ENCODE data around the gene TMOD1. TPM values are rescaled to one million over a fixed set of nuclear protein-coding genes. Genes with fewer than 3 reads are reported as not detected.
A peak's percentile ranks its signal among the peaks of the same experiment; 100 is the strongest.

The TMOD1 gene
- total and polyA plus RNA-seq, 9 of the 15 experiments (the other 6 are each of a cell fraction or from before 2014, with no cell fraction given), result 7.1 to 41.2 (median 14.2) TPM

DNA sequence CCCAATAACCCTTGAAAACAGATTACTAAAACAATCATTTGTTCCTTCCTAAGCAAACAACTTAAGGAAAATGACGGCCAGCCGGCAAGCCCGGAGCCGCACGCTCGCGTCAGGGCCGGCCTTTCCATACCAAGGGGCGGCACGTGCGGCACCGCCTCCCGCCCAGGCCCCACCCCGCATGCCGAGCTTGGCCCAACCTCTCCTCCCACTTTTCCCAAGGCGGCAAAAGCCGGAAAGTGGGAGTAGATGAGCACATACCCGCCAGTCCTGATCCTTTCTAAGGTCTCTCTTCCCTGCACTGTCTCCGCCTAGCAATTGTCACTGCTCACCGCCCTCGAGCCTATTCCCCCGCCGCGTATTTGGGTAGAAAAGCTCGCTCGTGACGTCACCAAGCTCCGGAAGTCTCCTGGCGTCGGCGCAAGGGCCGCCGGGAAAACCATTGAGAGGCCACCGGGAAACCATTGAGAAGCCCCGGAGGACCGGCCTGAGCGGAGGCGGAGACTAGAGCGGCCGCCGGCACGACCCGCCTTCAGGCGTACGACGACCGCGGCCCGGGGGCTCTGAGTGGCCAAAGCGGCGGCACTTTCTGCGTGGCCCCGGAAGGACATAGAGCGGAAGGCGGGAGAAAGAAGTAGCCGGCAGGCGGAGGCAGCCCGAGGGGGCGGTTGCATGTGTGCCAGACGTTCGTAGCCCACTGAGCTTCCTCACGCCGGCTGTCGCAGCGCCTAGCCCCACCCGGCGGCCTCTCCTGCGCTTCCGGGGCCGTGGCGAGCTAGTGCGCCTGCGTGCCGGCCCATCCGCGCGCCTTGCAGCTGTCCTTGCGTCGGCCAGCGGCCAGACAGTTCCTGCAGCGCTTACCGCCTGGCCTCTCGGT is 131.8 kb downstream of the TMOD1 start, which contains the start of the genes NCBP1 and TSTD2 (continued):
- TF ChIP-seq ZNF124 (CRISPR knock-in tag; IDR thresholded peaks at IDR 0.05) (no peak), ZNF184 (CRISPR knock-in tag; IDR thresholded peaks at IDR 0.05) (no peak), ZNF57 (CRISPR knock-in tag; IDR thresholded peaks at IDR 0.05) (no peak), ETV1 (tag; conservative IDR thresholded peaks at IDR 0.05; ENCODE audit: low read depth) (peak; percentile 88), FOSL1 (tag; conservative IDR thresholded peaks at IDR 0.05) (no peak; the same call in 1 of the 2 replicates), PHB (CRISPR knock-in tag; IDR thresholded peaks at IDR 0.05) (no peak), HNRNPK (IDR thresholded peaks at IDR 0.05; ENCODE audit: low read depth, low read length, poor library complexity, severe bottlenecking) (peak; percentile 31), FOXJ2 (tag; IDR thresholded peaks at IDR 0.05) (peak; percentile 7; the same call in 1 of the 2 replicates), ZNF764 (CRISPR knock-in tag; IDR thresholded peaks at IDR 0.05; ENCODE audit: low read depth) (no peak), ZNF75A (CRISPR knock-in tag; IDR thresholded peaks at IDR 0.05) (no peak), ARHGAP35 (IDR thresholded peaks at IDR 0.05; ENCODE audit: partially characterized antibody) (no peak)
- TF ChIP-seq, protein P1, sequence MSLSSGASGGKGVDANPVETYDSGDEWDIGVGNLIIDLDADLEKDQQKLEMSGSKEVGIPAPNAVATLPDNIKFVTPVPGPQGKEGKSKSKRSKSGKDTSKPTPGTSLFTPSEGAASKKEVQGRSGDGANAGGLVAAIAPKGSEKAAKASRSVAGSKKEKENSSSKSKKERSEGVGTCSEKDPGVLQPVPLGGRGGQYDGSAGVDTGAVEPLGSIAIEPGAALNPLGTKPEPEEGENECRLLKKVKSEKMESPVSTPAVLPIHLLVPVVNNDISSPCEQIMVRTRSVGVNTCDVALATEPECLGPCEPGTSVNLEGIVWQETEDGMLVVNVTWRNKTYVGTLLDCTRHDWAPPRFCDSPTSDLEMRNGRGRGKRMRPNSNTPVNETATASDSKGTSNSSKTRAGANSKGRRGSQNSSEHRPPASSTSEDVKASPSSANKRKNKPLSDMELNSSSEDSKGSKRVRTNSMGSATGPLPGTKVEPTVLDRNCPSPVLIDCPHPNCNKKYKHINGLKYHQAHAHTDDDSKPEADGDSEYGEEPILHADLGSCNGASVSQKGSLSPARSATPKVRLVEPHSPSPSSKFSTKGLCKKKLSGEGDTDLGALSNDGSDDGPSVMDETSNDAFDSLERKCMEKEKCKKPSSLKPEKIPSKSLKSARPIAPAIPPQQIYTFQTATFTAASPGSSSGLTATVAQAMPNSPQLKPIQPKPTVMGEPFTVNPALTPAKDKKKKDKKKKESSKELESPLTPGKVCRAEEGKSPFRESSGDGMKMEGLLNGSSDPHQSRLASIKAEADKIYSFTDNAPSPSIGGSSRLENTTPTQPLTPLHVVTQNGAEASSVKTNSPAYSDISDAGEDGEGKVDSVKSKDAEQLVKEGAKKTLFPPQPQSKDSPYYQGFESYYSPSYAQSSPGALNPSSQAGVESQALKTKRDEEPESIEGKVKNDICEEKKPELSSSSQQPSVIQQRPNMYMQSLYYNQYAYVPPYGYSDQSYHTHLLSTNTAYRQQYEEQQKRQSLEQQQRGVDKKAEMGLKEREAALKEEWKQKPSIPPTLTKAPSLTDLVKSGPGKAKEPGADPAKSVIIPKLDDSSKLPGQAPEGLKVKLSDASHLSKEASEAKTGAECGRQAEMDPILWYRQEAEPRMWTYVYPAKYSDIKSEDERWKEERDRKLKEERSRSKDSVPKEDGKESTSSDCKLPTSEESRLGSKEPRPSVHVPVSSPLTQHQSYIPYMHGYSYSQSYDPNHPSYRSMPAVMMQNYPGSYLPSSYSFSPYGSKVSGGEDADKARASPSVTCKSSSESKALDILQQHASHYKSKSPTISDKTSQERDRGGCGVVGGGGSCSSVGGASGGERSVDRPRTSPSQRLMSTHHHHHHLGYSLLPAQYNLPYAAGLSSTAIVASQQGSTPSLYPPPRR (CRISPR knock-in tag; IDR thresholded peaks at IDR 0.05; ENCODE audit: borderline replicate concordance), result no peak
- TF ChIP-seq, protein P2, sequence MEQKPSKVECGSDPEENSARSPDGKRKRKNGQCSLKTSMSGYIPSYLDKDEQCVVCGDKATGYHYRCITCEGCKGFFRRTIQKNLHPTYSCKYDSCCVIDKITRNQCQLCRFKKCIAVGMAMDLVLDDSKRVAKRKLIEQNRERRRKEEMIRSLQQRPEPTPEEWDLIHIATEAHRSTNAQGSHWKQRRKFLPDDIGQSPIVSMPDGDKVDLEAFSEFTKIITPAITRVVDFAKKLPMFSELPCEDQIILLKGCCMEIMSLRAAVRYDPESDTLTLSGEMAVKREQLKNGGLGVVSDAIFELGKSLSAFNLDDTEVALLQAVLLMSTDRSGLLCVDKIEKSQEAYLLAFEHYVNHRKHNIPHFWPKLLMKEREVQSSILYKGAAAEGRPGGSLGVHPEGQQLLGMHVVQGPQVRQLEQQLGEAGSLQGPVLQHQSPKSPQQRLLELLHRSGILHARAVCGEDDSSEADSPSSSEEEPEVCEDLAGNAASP (IDR thresholded peaks at IDR 0.05), result no peak
- TF ChIP-seq, protein P3, sequence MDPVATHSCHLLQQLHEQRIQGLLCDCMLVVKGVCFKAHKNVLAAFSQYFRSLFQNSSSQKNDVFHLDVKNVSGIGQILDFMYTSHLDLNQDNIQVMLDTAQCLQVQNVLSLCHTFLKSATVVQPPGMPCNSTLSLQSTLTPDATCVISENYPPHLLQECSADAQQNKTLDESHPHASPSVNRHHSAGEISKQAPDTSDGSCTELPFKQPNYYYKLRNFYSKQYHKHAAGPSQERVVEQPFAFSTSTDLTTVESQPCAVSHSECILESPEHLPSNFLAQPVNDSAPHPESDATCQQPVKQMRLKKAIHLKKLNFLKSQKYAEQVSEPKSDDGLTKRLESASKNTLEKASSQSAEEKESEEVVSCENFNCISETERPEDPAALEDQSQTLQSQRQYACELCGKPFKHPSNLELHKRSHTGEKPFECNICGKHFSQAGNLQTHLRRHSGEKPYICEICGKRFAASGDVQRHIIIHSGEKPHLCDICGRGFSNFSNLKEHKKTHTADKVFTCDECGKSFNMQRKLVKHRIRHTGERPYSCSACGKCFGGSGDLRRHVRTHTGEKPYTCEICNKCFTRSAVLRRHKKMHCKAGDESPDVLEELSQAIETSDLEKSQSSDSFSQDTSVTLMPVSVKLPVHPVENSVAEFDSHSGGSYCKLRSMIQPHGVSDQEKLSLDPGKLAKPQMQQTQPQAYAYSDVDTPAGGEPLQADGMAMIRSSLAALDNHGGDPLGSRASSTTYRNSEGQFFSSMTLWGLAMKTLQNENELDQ (CRISPR knock-in tag; IDR thresholded peaks at IDR 0.05; ENCODE audit: borderline replicate concordance), result no peak; the same call in 1 of the 2 replicates
- TF ChIP-seq, protein P4, sequence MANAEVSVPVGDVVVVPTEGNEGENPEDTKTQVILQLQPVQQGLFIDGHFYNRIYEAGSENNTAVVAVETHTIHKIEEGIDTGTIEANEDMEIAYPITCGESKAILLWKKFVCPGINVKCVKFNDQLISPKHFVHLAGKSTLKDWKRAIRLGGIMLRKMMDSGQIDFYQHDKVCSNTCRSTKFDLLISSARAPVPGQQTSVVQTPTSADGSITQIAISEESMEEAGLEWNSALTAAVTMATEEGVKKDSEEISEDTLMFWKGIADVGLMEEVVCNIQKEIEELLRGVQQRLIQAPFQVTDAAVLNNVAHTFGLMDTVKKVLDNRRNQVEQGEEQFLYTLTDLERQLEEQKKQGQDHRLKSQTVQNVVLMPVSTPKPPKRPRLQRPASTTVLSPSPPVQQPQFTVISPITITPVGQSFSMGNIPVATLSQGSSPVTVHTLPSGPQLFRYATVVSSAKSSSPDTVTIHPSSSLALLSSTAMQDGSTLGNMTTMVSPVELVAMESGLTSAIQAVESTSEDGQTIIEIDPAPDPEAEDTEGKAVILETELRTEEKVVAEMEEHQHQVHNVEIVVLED (CRISPR knock-in tag; IDR thresholded peaks at IDR 0.05), result peak; percentile 85
- TF ChIP-seq, protein P5, sequence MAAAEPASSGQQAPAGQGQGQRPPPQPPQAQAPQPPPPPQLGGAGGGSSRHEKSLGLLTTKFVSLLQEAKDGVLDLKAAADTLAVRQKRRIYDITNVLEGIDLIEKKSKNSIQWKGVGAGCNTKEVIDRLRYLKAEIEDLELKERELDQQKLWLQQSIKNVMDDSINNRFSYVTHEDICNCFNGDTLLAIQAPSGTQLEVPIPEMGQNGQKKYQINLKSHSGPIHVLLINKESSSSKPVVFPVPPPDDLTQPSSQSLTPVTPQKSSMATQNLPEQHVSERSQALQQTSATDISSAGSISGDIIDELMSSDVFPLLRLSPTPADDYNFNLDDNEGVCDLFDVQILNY (CRISPR knock-in tag; IDR thresholded peaks at IDR 0.05), result no peak; the same call in 1 of the 2 replicates

Measured in K562 (cell line).